ENCODE results near the gene CBX4. TPM values are rescaled to one million over a fixed set of nuclear protein-coding genes. Genes with fewer than 3 reads are reported as not detected.

CBX4 gene
- total and polyA plus RNA-seq, 2 donors from 2014 or later: 7.1 to 26.8 TPM

GRCh38 chr17:79852748-79853147, 13.5 kb upstream of the CBX4 start:
- Histone ChIP-seq H3K9ac (ENCODE audit: low read length in 3 of 3) (no peak overlapping the region), H3K36me3 (ENCODE audit: control insufficient read depth in 2 of 3, insufficient read depth in 3 of 3, low read length in 3 of 3) (no peaks in the 10 kb centered on the region), H3K9me3 (ENCODE audit: control insufficient read depth in 2 of 3, insufficient read depth in 1 of 3, low read length in 3 of 3) (no peaks in the 10 kb centered on the region), H3K27ac (ENCODE audit: low read depth in 2 of 2, low read length in 2 of 2) (no peak overlapping the region), H3K4me3 (ENCODE audit: low read length in 3 of 3) (peak overlapping the region; percentile 26 to 40 (median 31)), H3K4me1 (ENCODE audit: control insufficient read depth in 2 of 3, insufficient read depth in 2 of 3, low read depth in 1 of 3, low read length in 3 of 3) (no peaks in the 10 kb centered on the region), H3K27me3 (ENCODE audit: control insufficient read depth, insufficient read depth, low read length) (no peaks in the 10 kb centered on the region)
- no peak for TF ChIP-seq CTCF (IDR thresholded peaks at IDR 0.05; ENCODE audit: borderline replicate concordance, extremely low read depth, insufficient read depth)
- FAIRE-seq (peak; percentile 17), DNase-seq (peak in 3 of 5 donors; percentile 30 to 76 (median 46))
- intact Hi-C loops (cut with DNase I): no loop called here

- DNase-seq (peak in 4 of 5 donors; percentile 37 to 94 (median 52)), FAIRE-seq (no peak)
- Histone ChIP-seq H3K36me3 (ENCODE audit: control insufficient read depth in 2 of 3, insufficient read depth in 3 of 3, low read length in 3 of 3) (no peaks in the 10 kb centered on the region), H3K27me3 (ENCODE audit: control insufficient read depth, insufficient read depth, low read length) (no peaks in the 10 kb centered on the region), H3K27ac (ENCODE audit: low read depth in 2 of 2, low read length in 2 of 2) (no peak overlapping the region), H3K4me1 (ENCODE audit: control insufficient read depth in 2 of 3, insufficient read depth in 2 of 3, low read depth in 1 of 3, low read length in 3 of 3) (no peaks in the 10 kb centered on the region), H3K4me3 (ENCODE audit: low read length in 3 of 3) (no peak overlapping the region), H3K9ac (ENCODE audit: low read length in 3 of 3) (no peak overlapping the region), H3K9me3 (ENCODE audit: control insufficient read depth in 2 of 3, insufficient read depth in 1 of 3, low read length in 3 of 3) (no peaks in the 10 kb centered on the region)
- intact Hi-C loops (cut with DNase I): no loop called here
- TF ChIP-seq CTCF (IDR thresholded peaks at IDR 0.05; ENCODE audit: borderline replicate concordance, extremely low read depth, insufficient read depth): no peak
Observed at GRCh38 chr17:79851461-79851817, 12.2 kb upstream of the CBX4 start.

- no peak overlapping the region for H3K9ac ChIP-seq (ENCODE audit: low read length in 3 of 3)
- no peaks in the 10 kb centered on the region for H3K27me3 ChIP-seq (ENCODE audit: control insufficient read depth, insufficient read depth, low read length)
- H3K9me3 ChIP-seq (ENCODE audit: control insufficient read depth in 2 of 3, insufficient read depth in 1 of 3, low read length in 3 of 3): no peaks in the 10 kb centered on the region
- H3K4me1 ChIP-seq (ENCODE audit: control insufficient read depth in 2 of 3, insufficient read depth in 2 of 3, low read depth in 1 of 3, low read length in 3 of 3): no peaks in the 10 kb centered on the region
- FAIRE-seq (no peak), DNase-seq (no peak)
- H3K4me3 ChIP-seq (ENCODE audit: low read length in 3 of 3): no peak overlapping the region
- no peak overlapping the region for H3K27ac ChIP-seq (ENCODE audit: low read depth in 2 of 2, low read length in 2 of 2)
- TF ChIP-seq CTCF (IDR thresholded peaks at IDR 0.05; ENCODE audit: borderline replicate concordance, extremely low read depth, insufficient read depth): no peak
- no peaks in the 10 kb centered on the region for H3K36me3 ChIP-seq (ENCODE audit: control insufficient read depth in 2 of 3, insufficient read depth in 3 of 3, low read length in 3 of 3)
- intact Hi-C loops (cut with DNase I): no loop called here
Observed at GRCh38 chr17:79850571-79851460, 11.6 kb upstream of the CBX4 start.
